Lower leg skin (tissue), 4 donors: ENCODE measurements around the gene CAMTA1. TPM values are rescaled to one million over a fixed set of nuclear protein-coding genes. Genes with fewer than 3 reads are reported as not detected.
"Not testable (repeated sequence)": the region's sequence is repeated elsewhere in the genome, so short reads cannot be mapped to it uniquely, and the experiment has no call there.

Experiments used
- DNase-seq, 2 donors: peaks; one replicate each; pipeline ENCODE4 v3.0.0-alpha.2; 2019; ENCODE audit warnings: low spot score in 2 of 2
- H3K4me3 ChIP-seq: fragments of 200-600 bp; sonication (generic); 2 replicates; pipeline ENCODE4 v1.5.1; 2017; ENCODE audit warnings: mild to moderate bottlenecking, low read depth; ENCODE audit not compliant: poor library complexity, severe bottlenecking
- CTCF ChIP-seq, 3 donors: fragments of 450-650 bp; IDR thresholded peaks; one replicate each; pipeline ENCODE4 v1.5.1; 2016; ENCODE audit warnings: antibody characterized with exemption in 3 of 3, mild to moderate bottlenecking in 3 of 3, moderate library complexity in 2 of 3
- POLR2A ChIP-seq, 2 donors: fragments of 450-650 bp; IDR thresholded peaks; one replicate each; pipeline ENCODE4 v1.6.1; 2016 to 2017; ENCODE audit warnings: antibody characterized with exemption in 2 of 2, mild to moderate bottlenecking in 1 of 2, moderate library complexity in 1 of 2
- WGBS, 2 donors: methylation state at CpG; one replicate each; pipeline ENCODE4 v1.1.5; 2018; 5-methylcytosine and 5-hydroxymethylcytosine counted together
- intact Hi-C: fragments of 100-400 bp; cut with DNase I; formaldehyde crosslinking; loops from one replicate; pipeline ENCODE4 v1.15.0; 2023; ENCODE audit warnings: low total_unique reads
- total RNA-seq, 4 donors: library from RNA; depleted of rRNA; stranded (reverse); fragments of >200 nt; gene quantifications; one replicate each; pipeline ENCODE4 v1.1.0, GENCODE V29; 2016

Gene CAMTA1
- total RNA-seq, 4 donors from 2014 or later: 24.4 to 52.3 (median 32.9) TPM

GRCh38 chr1:6832531-6833188 lies 47.4 kb downstream of the CAMTA1 start:
- WGBS, 2 donors: 75 to 78% methylated on average over 4 of the region's 4 CpGs
- DNase-seq: no peak
- intact Hi-C loops: no loop called here
- no peak for TF ChIP-seq CTCF (IDR thresholded peaks at IDR 0.05)
- no peak for TF ChIP-seq POLR2A (IDR thresholded peaks at IDR 0.05)
- no peak overlapping the region for H3K4me3 ChIP-seq

GRCh38 chr1:6833804-6834203 lies 48.5 kb downstream of the CAMTA1 start:
- intact Hi-C loops: no loop called here
- H3K4me3 ChIP-seq: no peak overlapping the region
- TF ChIP-seq CTCF (IDR thresholded peaks at IDR 0.05) (no peak), POLR2A (IDR thresholded peaks at IDR 0.05) (no peak)
- 88 to 92% methylated on average over 5 of the region's 5 CpGs for WGBS, 2 donors
- DNase-seq: no peak

- WGBS, 2 donors: 96 to 97% methylated on average over 13 of the region's 13 CpGs
- H3K4me3 ChIP-seq: no peak overlapping the region
- intact Hi-C loops: no loop called here
- DNase-seq: no peak
- TF ChIP-seq CTCF (IDR thresholded peaks at IDR 0.05) (no peak), POLR2A (IDR thresholded peaks at IDR 0.05) (no peak)
These were observed 49.1 kb downstream of the CAMTA1 start for GRCh38 chr1:6834366-6834765.

- DNase-seq: no peak
- intact Hi-C loops: no loop called here
- TF ChIP-seq POLR2A (IDR thresholded peaks at IDR 0.05): no peak
- TF ChIP-seq CTCF (IDR thresholded peaks at IDR 0.05): no peak
- H3K4me3 ChIP-seq: no peak overlapping the region
- 96 to 97% methylated on average over 3 of the region's 3 CpGs for WGBS, 2 donors
These were observed 49.9 kb downstream of the CAMTA1 start for GRCh38 chr1:6835139-6835538.

GRCh38 chr1:6842301-6842700 lies 57.0 kb downstream of the CAMTA1 start:
- TF ChIP-seq CTCF (IDR thresholded peaks at IDR 0.05) (no peak), POLR2A (IDR thresholded peaks at IDR 0.05) (no peak)
- 89% methylated on average over 8 of the region's 8 CpGs for WGBS, 2 donors
- intact Hi-C loops: no loop called here
- no peak overlapping the region for H3K4me3 ChIP-seq
- DNase-seq: no peak

GRCh38 chr1:6845786-6846185 lies 60.5 kb downstream of the CAMTA1 start:
- H3K4me3 ChIP-seq, intact Hi-C loops, DNase-seq: not testable (repeated sequence)
- 95% methylated on average over 4 of the region's 4 CpGs for WGBS, 2 donors
